ENCODE data around the gene MPRIP. TPM values are rescaled to one million over a fixed set of nuclear protein-coding genes. Genes with fewer than 3 reads are reported as not detected.

MPRIP gene
- total and polyA plus RNA-seq, 2 of the 13 experiments (the other 11 are each of a cell fraction or from before 2014, with no cell fraction given) = 50.2 to 52.4 TPM

DNA sequence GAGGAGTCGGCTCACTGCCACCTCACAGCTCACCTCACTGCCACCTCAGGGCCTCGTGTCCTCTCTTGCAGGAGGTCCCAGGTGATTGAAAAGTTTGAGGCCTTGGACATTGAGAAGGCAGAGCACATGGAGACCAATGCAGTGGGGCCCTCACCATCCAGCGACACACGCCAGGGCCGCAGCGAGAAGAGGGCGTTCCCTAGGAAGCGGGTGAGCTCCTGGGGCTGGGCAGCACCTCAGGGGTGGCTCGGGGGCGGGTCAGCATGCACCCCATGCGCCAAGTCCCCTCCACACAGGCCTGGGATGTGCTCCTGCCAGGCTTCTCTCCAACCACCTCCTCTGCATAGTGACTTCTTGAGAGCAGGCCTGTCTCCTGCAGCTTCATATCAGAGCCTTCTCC is 100.3 kb downstream of the MPRIP start:
- no TSS peak for BruUV-seq (replicated peaks)
- TF ChIP-seq CEBPB (IDR thresholded peaks at IDR 0.05; ENCODE audit: borderline replicate concordance, low read depth, low read length) = no peak
- no peak for TF ChIP-seq ZNF761 (CRISPR knock-in tag; conservative IDR thresholded peaks at IDR 0.05)
- no peak for TF ChIP-seq YY1 (IDR thresholded peaks at IDR 0.05; ENCODE audit: insufficient read depth, insufficient replicate concordance, low read depth, low read length)
- no peak for TF ChIP-seq SAFB2 (CRISPR knock-in tag; IDR thresholded peaks at IDR 0.05; ENCODE audit: borderline replicate concordance, low read depth)
- TF ChIP-seq, protein P1, sequence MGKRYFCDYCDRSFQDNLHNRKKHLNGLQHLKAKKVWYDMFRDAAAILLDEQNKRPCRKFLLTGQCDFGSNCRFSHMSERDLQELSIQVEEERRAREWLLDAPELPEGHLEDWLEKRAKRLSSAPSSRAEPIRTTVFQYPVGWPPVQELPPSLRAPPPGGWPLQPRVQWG (CRISPR knock-in tag; IDR thresholded peaks at IDR 0.05; ENCODE audit: borderline replicate concordance, low read depth) = no peak
- no peak for TF ChIP-seq SRSF9 (IDR thresholded peaks at IDR 0.05; ENCODE audit: borderline replicate concordance, insufficient read depth, low read depth, low read length, poor library complexity, severe bottlenecking)
- TF ChIP-seq SOX6 (IDR thresholded peaks at IDR 0.05) = no peak
- TF ChIP-seq SOX6 (CRISPR knock-in tag; IDR thresholded peaks at IDR 0.05) = no peak
- no peak overlapping the region for H3K4me2 ChIP-seq (ENCODE audit: low read depth, low read length)
- no peaks in the 10 kb centered on the region for H3K27me3 ChIP-seq (ENCODE audit: control insufficient read depth in 1 of 2, insufficient read depth in 2 of 2, low read length in 2 of 2)
- no peak for FAIRE-seq
- peaks cover 18 to 34% of the 10 kb centered on the region in 2 experiments; a peak in 4 of 5 replicates for H3K36me3 ChIP-seq (replicated peaks in 1 of 2; ENCODE audit: control insufficient read depth in 1 of 2, insufficient read depth in 2 of 2, low read length in 2 of 2)
- no peak overlapping the region for H2AFZ ChIP-seq (ENCODE audit: low read length)
- H3K9me3 ChIP-seq (ENCODE audit: low read length) = no peaks in the 10 kb centered on the region
- 95% methylated on average over 7 of the region's 11 CpGs for WGBS (ENCODE audit: low lambda C conversion rate)
- no peak overlapping the region for H3K4me3 ChIP-seq (replicated peaks in 1 of 3; ENCODE audit: insufficient read depth in 1 of 3, low read depth in 2 of 3, low read length in 3 of 3)
- ChIA-PET CTCF (ENCODE audit: low intra/inter-chr PET ratio, low total read pairs) (interaction anchor here (1.2 kb wide), 1 partner anchor 169 kb away, joined by 3 read pairs; no protein-coding TSS in a partner anchor), POLR2A (no interaction called here)
- no peaks in the 10 kb centered on the region for H4K20me1 ChIP-seq (ENCODE audit: insufficient read depth, low read length)
- in situ Hi-C loops (cut with HindIII; ENCODE audit: extremely low pct_ligation_motif_present, low pct_unique_long_range_greater_than_20kb) (loop anchor here (5.0 kb wide), 1 partner anchor 140 kb away; no protein-coding TSS in a partner anchor), intact Hi-C loops (cut with micrococcal nuclease; ENCODE audit: unreplicated experiment) (no loop called here)
- no peak for ATAC-seq
- H3K27ac ChIP-seq (ENCODE audit: extremely low read length, insufficient read depth, low read length) = no peak overlapping the region
- H3K9ac ChIP-seq (ENCODE audit: insufficient read depth, low read depth, low read length) = no peak overlapping the region
- no peak for DNase-seq (ENCODE audit: low spot score)
- no peaks in the 10 kb centered on the region for H3K79me2 ChIP-seq (ENCODE audit: insufficient read depth, low read length)
- H3K4me1 ChIP-seq (ENCODE audit: insufficient read depth, low read length) = no peaks in the 10 kb centered on the region

DNA sequence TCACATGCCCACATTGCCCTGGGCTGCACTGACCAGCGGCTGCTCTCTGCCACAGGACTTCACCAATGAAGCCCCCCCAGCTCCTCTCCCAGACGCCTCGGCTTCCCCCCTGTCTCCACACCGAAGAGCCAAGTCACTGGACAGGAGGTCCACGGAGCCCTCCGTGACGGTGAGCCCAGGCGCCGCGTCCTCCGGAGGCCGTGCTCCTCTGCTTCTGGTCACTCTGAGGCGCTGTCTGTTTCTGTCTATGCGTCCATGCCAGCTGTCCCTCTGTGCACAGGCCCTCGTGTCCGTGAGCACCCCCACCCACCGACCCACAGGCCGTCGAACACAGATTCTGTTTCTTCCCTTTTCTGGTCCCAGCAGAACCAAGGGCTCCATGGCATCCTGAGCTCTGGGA is 101.2 kb downstream of the MPRIP start:
- CTCF ChIA-PET (ENCODE audit: low intra/inter-chr PET ratio, low total read pairs) = no interaction called here
- no peaks in the 10 kb centered on the region for H3K79me2 ChIP-seq (ENCODE audit: insufficient read depth, low read length)
- FAIRE-seq (no peak), DNase-seq (ENCODE audit: low spot score) (no peak), ATAC-seq (no peak)
- POLR2A ChIA-PET = no interaction called here
- no peak overlapping the region for H3K27ac ChIP-seq (ENCODE audit: extremely low read length, insufficient read depth, low read length)
- H3K9ac ChIP-seq (ENCODE audit: insufficient read depth, low read depth, low read length) = no peak overlapping the region
- no peak overlapping the region for H3K4me3 ChIP-seq (replicated peaks in 1 of 3; ENCODE audit: insufficient read depth in 1 of 3, low read depth in 2 of 3, low read length in 3 of 3)
- peaks cover 14 to 31% of the 10 kb centered on the region in 2 experiments; a peak in 4 of 5 replicates for H3K36me3 ChIP-seq (replicated peaks in 1 of 2; ENCODE audit: control insufficient read depth in 1 of 2, insufficient read depth in 2 of 2, low read length in 2 of 2)
- H3K4me1 ChIP-seq (ENCODE audit: insufficient read depth, low read length) = no peaks in the 10 kb centered on the region
- in situ Hi-C loops (cut with HindIII; ENCODE audit: extremely low pct_ligation_motif_present, low pct_unique_long_range_greater_than_20kb) (loop anchor here (5.0 kb wide), 1 partner anchor 141 kb away; no protein-coding TSS in a partner anchor), intact Hi-C loops (cut with micrococcal nuclease; ENCODE audit: unreplicated experiment) (no loop called here)
- 97% methylated on average over 15 of the region's 19 CpGs for WGBS (ENCODE audit: low lambda C conversion rate)
- TF ChIP-seq ZSCAN22 (CRISPR knock-in tag; IDR thresholded peaks at IDR 0.05) = no peak
- no peak for TF ChIP-seq ZNF75D (CRISPR knock-in tag; IDR thresholded peaks at IDR 0.05; ENCODE audit: borderline replicate concordance)
- peak; percentile 24 for TF ChIP-seq AGO2 (optimal IDR thresholded peaks at IDR 0.05; ENCODE audit: low read depth, low read length)
- H3K9me3 ChIP-seq (ENCODE audit: low read length) = no peaks in the 10 kb centered on the region
- H4K20me1 ChIP-seq (ENCODE audit: insufficient read depth, low read length) = no peaks in the 10 kb centered on the region
- H2AFZ ChIP-seq (ENCODE audit: low read length) = no peak overlapping the region
- no TSS peak for BruUV-seq (replicated peaks)
- no peaks in the 10 kb centered on the region for H3K27me3 ChIP-seq (ENCODE audit: control insufficient read depth in 1 of 2, insufficient read depth in 2 of 2, low read length in 2 of 2)
- no peak overlapping the region for H3K4me2 ChIP-seq (ENCODE audit: low read depth, low read length)
